A549 (cell line): ENCODE results near the gene CEP112. TPM values are rescaled to one million over a fixed set of nuclear protein-coding genes. Genes with fewer than 3 reads are reported as not detected.

Experiments
- ATAC-seq, 2 experiments: fragments of 200-7000 bp in 1 of 2; fragments of >200 bp in 1 of 2; cut with Nextera tagmentation in 1 of 2; cut with Tn5 transposase in 1 of 2; 3 replicates each; pipeline versions ENCODE4 v1.8.0 to v1.9.1; 2018 to 2020; ENCODE audit warnings: mild to moderate bottlenecking in 1 of 2, moderate library complexity in 1 of 2
- CTCF ChIA-PET: fragments of 300-600 bp; sonication (Branson Sonifier 250); formaldehyde crosslinking; extraction: SDS; loops from one replicate; lab custom pipeline; 2021; ENCODE audit warnings: antibody characterized with exemption, inconsistent platforms; lab: Yijun Ruan, JAX
- POLR2A ChIA-PET: fragments of 350-600 bp; formaldehyde crosslinking; extraction: SDS; loops from one replicate; lab custom pipeline; 2021; ENCODE audit warnings: antibody characterized with exemption, inconsistent platforms; lab: Yijun Ruan, JAX
- DNase-seq, 2 experiments: peaks; one replicate each; pipeline versions ENCODE4 v3.0.0 to v3.0.0-alpha.2; 2011 to 2016; ENCODE audit warnings: low read depth in 1 of 2, low spot score in 1 of 2
- FAIRE-seq: peaks from 2 replicates; lab custom pipeline; 2011; peaks lifted over from hg19 to GRCh38; lab: Jason Lieb, UNC
- H3K27ac ChIP-seq, 2 experiments: fragments of >200 bp; sonication (Bioruptor Twin); formaldehyde crosslinking; 3 replicates each; pipeline ENCODE4 v1.5.1; 2016 to 2017
- H3K4me1 ChIP-seq: fragments of >200 bp; sonication (Bioruptor Twin); formaldehyde crosslinking; 3 replicates; pipeline ENCODE4 v1.6.1; 2016
- H3K4me2 ChIP-seq: fragments of >200 bp; sonication (Bioruptor Twin); formaldehyde crosslinking; 3 replicates; pipeline ENCODE4 v1.6.1; 2016
- H3K4me3 ChIP-seq: fragments of >200 bp; sonication (Bioruptor Twin); formaldehyde crosslinking; 3 replicates; pipeline ENCODE4 v1.5.1; 2016
- H3K9me3 ChIP-seq: fragments of >200 bp; sonication (Bioruptor Twin); formaldehyde crosslinking; 3 replicates; pipeline ENCODE4 v1.6.1; 2016
- ATOH8 ChIP-seq: fragments of 250-450 bp; sonication (Bioruptor Pico); IDR thresholded peaks from 2 replicates; pipeline ENCODE4 v1.5.0; 2020; ENCODE audit warnings: low read depth, mild to moderate bottlenecking, moderate library complexity
- CHD2 ChIP-seq: fragments of 150-350 bp; IDR thresholded peaks from 2 replicates; pipeline ENCODE4 v1.6.1; 2014; ENCODE audit warnings: low read length; ENCODE audit not compliant: partially characterized antibody
- ESRRA ChIP-seq: fragments of 150-350 bp; IDR thresholded peaks from 2 replicates; pipeline ENCODE4 v1.6.1; 2014; ENCODE audit warnings: mild to moderate bottlenecking, low read length, borderline replicate concordance
- GATA3 ChIP-seq: IDR thresholded peaks from 2 replicates; pipeline ENCODE4 v1.6.1; 2012; ENCODE audit warnings: borderline replicate concordance
- HEYL ChIP-seq: fragments of 250-450 bp; sonication (Bioruptor Pico); IDR thresholded peaks from 2 replicates; pipeline ENCODE4 v1.8.0; 2021; ENCODE audit warnings: mild to moderate bottlenecking, moderate library complexity
- HOXA7 ChIP-seq: fragments of 250-450 bp; sonication (Bioruptor Pico); IDR thresholded peaks from 2 replicates; pipeline ENCODE4 v1.5.0; 2020; ENCODE audit warnings: mild to moderate bottlenecking, moderate library complexity
- HOXB13 ChIP-seq: fragments of 250-450 bp; sonication (Bioruptor Pico); IDR thresholded peaks from 2 replicates; pipeline ENCODE4 v1.5.0; 2020; ENCODE audit warnings: low read depth, mild to moderate bottlenecking, moderate library complexity
- JUN ChIP-seq, 2 experiments: fragments of >200 bp; sonication (Bioruptor Twin); formaldehyde crosslinking; IDR thresholded peaks; 2 replicates in 1 of 2; 3 replicates in 1 of 2; pipeline ENCODE4 v1.6.1; 2016 to 2017
- JUNB ChIP-seq: fragments of >200 bp; sonication (Bioruptor Twin); formaldehyde crosslinking; IDR thresholded peaks from 2 replicates; pipeline ENCODE4 v1.6.1; 2016
- KDM5A ChIP-seq: fragments of 200-600 bp; sonication (generic); IDR thresholded peaks from 2 replicates; pipeline ENCODE4 v1.6.1; 2016; ENCODE audit warnings: antibody characterized with exemption, mild to moderate bottlenecking
- NFE2L2 ChIP-seq: fragments of 150-350 bp; conservative IDR thresholded peaks from 2 replicates; pipeline ENCODE4 v1.6.1; 2014; ENCODE audit warnings: low read length
- NPAS2 ChIP-seq: fragments of 250-450 bp; sonication (Bioruptor Pico); IDR thresholded peaks from 2 replicates; pipeline ENCODE4 v1.8.0; 2022; ENCODE audit warnings: mild to moderate bottlenecking, moderate library complexity, borderline replicate concordance
- PHF8 ChIP-seq: fragments of 200-600 bp; sonication (generic); IDR thresholded peaks from 2 replicates; pipeline ENCODE4 v1.6.1; 2016; ENCODE audit warnings: low read depth, mild to moderate bottlenecking, antibody characterized with exemption, moderate library complexity, borderline replicate concordance
- RCOR1 ChIP-seq: fragments of 150-350 bp; IDR thresholded peaks from 2 replicates; pipeline ENCODE4 v1.6.1; 2014; ENCODE audit warnings: antibody characterized with exemption, low read length, low read depth
- REST ChIP-seq: fragments of 200-600 bp; sonication (generic); IDR thresholded peaks from 2 replicates; pipeline ENCODE4 v1.6.1; 2016; ENCODE audit warnings: antibody characterized with exemption, mild to moderate bottlenecking, moderate library complexity
- SMC3 ChIP-seq: fragments of >200 bp; sonication (Bioruptor Twin); formaldehyde crosslinking; IDR thresholded peaks from 3 replicates; pipeline ENCODE4 v1.6.1; 2018; ENCODE audit warnings: inconsistent platforms
- ZFP36 ChIP-seq: fragments of 450-650 bp; IDR thresholded peaks from 2 replicates; pipeline ENCODE4 v1.6.1; 2014; ENCODE audit warnings: borderline replicate concordance; ENCODE audit not compliant: partially characterized antibody
- ZNF302 ChIP-seq: fragments of 250-450 bp; sonication (Bioruptor Pico); IDR thresholded peaks from 2 replicates; pipeline ENCODE4 v1.9.0; 2021; ENCODE audit warnings: inconsistent platforms, mild to moderate bottlenecking, moderate library complexity
- ZSCAN20 ChIP-seq: fragments of 250-450 bp; sonication (Bioruptor Pico); IDR thresholded peaks from 2 replicates; pipeline ENCODE4 v1.8.0; 2022; ENCODE audit warnings: mild to moderate bottlenecking, moderate library complexity
- WGBS: methylation state at CpG from one replicate; pipeline ENCODE4 v1.1.6; 2017; ENCODE audit errors: missing lambda C conversion rate; 5-methylcytosine and 5-hydroxymethylcytosine counted together
- polyA plus RNA-seq, 4 experiments: library from polyadenylated mRNA; depleted of rRNA in 3 of 4; stranded (reverse); fragments of >200 nt; fragmentation: RNase III in 1 of 4; extraction: RNeasy Plus Mini Kit Qiagen cat#74134 plus additional on column Dnase treatment in 1 of 4; gene quantifications; 2 replicates in 3 of 4; 3 replicates in 1 of 4; pipeline ENCODE4 v1.2.3, GENCODE V29; 2011 to 2017
- TF ChIP-seq, protein P1 (sequence below): IDR thresholded peaks from 2 replicates; pipeline ENCODE4 v1.6.1; 2012
- TF ChIP-seq, protein P2 (sequence below): IDR thresholded peaks from 2 replicates; pipeline ENCODE4 v1.6.1; 2012

The CEP112 gene
- polyA plus RNA-seq, 2 of the 4 experiments (the other 2 are of a cell fraction): 9.6 to 15.2 TPM

DNA sequence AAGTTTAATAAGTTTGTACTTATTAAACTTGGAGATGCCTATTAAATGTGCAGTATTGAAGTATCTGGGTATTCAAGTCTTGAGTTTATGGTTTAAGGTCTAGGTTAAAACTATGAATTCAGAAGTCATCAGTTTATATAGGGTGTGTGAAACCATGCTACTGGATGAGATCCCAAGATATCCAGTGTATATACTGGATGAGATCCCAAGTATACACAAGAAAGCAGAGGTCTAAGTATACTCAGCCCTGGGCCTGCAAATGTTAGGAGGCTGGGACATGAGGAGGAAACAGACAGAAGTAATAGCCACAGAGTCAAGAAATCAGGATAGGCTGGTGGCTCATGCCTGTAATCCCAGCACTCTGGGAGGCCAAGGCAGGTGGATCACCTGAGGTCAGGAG lies 436.1 kb downstream of the CEP112 start (continued):
- no peak for TF ChIP-seq REST

- TF ChIP-seq ZSCAN20 (CRISPR knock-in tag) (no peak), NFE2L2 (no peak), KDM5A (no peak), GATA3 (no peak), ATOH8 (no peak), HOXB13 (CRISPR knock-in tag) (no peak), SMC3 (no peak)
- TF ChIP-seq, protein P1, sequence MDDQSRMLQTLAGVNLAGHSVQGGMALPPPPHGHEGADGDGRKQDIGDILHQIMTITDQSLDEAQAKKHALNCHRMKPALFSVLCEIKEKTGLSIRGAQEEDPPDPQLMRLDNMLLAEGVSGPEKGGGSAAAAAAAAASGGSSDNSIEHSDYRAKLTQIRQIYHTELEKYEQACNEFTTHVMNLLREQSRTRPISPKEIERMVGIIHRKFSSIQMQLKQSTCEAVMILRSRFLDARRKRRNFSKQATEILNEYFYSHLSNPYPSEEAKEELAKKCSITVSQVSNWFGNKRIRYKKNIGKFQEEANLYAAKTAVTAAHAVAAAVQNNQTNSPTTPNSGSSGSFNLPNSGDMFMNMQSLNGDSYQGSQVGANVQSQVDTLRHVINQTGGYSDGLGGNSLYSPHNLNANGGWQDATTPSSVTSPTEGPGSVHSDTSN: no peak
- TF ChIP-seq, protein P2, sequence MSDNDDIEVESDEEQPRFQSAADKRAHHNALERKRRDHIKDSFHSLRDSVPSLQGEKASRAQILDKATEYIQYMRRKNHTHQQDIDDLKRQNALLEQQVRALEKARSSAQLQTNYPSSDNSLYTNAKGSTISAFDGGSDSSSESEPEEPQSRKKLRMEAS: no peak
These were observed 437.3 kb downstream of the CEP112 start for GRCh38 chr17:65754630-65755029.

GRCh38 chr17:65754081-65754480 lies 437.9 kb downstream of the CEP112 start:
- no peak for DNase-seq
- Histone ChIP-seq H3K4me3 (no peak overlapping the region), H3K27ac (no peak overlapping the region), H3K4me2 (no peak overlapping the region), H3K4me1 (peaks cover 22% of the 10 kb centered on the region), H3K9me3 (no peaks in the 10 kb centered on the region)
- no peak for FAIRE-seq
- CTCF ChIA-PET: no interaction called here
- POLR2A ChIA-PET: no interaction called here
- ATAC-seq: no peak
- TF ChIP-seq ZFP36 (no peak), HOXA7 (CRISPR knock-in tag) (no peak), PHF8 (no peak), JUNB (no peak), JUN (IDR thresholded peaks at IDR 0.05) (no peak), HEYL (CRISPR knock-in tag) (no peak), ESRRA (no peak), NFE2L2 (no peak)
- whole genome bisulfite sequencing: 91% methylated on average over 2 of the region's 2 CpGs

More at GRCh38 chr17:65754630-65755029, 437.3 kb downstream of the CEP112 start:
- Histone ChIP-seq H3K4me2 (no peak overlapping the region), H3K9me3 (no peaks in the 10 kb centered on the region), H3K4me3 (no peak overlapping the region), H3K27ac (no peak overlapping the region), H3K4me1 (peaks cover 19% of the 10 kb centered on the region)
- 96% methylated on average over 7 of the region's 7 CpGs for WGBS
- FAIRE-seq (no peak), ATAC-seq (no peak), DNase-seq (no peak)
- CTCF ChIA-PET: no interaction called here
- POLR2A ChIA-PET: no interaction called here

- H3K4me3 ChIP-seq: no peak overlapping the region
- no peak overlapping the region for H3K27ac ChIP-seq
- peaks cover 22% of the 10 kb centered on the region for H3K4me1 ChIP-seq
- WGBS: 91% methylated on average over 4 of the region's 4 CpGs
- no peaks in the 10 kb centered on the region for H3K9me3 ChIP-seq
- no peak for DNase-seq
- FAIRE-seq: no peak
- ChIA-PET POLR2A (no interaction called here), CTCF (interaction anchor here (1.0 kb wide), 1 partner anchor 107 kb away, joined by 3 read pairs; no protein-coding TSS in a partner anchor)
- TF ChIP-seq ZSCAN20 (CRISPR knock-in tag): no peak
- TF ChIP-seq ZNF302 (CRISPR knock-in tag): no peak
- TF ChIP-seq NPAS2 (CRISPR knock-in tag): no peak
- no peak for TF ChIP-seq RCOR1
- no peak for TF ChIP-seq CHD2
- no peak overlapping the region for H3K4me2 ChIP-seq
- ATAC-seq: no peak
These were observed 438.6 kb downstream of the CEP112 start for GRCh38 chr17:65753348-65753747.
